Activated T-cell treated with anti-CD3 and anti-CD28 coated beads, Interleukin-2, amount 50 U/mL, for 1 hour (primary cell): Measurements from ENCODE around the gene ZG16.

Experiments used
- DNase-seq: peaks from one replicate; pipeline ENCODE4 v3.0.0-alpha.2; 2020

Gene ZG16

GRCh38 chr16:29831490-29831889, 53.4 kb downstream of the ZG16 start:
- no peak for DNase-seq
